NCI-H524 (cell line): ENCODE results near the gene XKR3.
"Not testable (repeated sequence)": the region's sequence is repeated elsewhere in the genome, so short reads cannot be mapped to it uniquely, and the experiment has no call there.

Source experiments
- DNase-seq, 2 experiments: peaks; one replicate each; lab custom pipeline; 2025; lab: John Stamatoyannopoulos, UW

Gene XKR3

DNA sequence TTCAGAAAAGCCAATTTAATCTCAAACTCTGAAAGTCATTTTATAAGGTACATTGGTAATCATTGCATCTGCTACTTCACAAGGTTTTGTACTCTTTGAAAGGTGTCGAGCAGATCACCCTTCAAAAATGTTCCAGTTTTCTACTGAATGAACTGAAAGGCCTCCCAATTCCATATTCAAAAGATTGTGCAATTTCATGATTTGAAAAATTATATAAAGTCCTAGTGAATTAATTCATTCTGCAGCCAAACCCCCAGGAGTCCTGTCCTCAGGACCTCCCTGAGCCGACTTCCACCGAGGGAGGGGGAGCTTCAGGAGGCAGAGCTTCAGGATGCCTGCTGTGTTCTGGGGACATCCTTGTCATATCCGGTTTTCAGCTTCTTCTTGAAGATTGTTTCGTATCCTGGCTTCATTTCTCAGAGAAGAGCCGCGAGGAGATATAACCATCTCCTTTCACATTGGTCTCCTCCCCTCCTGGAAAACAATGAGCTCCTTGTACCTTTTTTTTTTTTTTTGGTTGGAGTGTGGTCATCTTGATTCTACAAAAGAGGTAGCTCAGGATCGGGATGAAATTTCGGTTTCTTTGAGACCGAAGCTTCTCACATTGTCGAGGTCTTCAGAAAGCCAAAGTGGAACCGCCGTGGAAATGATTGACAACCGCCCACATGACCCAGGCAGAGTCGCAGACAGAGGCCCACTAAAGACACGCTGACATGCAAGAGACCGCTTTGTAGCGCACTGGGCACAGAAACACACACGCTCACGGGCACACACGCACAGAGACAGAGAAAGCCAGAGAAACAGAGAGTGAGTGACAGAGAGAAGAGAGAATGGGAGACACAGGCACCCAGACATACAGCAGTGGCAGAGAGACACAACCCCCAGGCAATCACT, 77.7 kb downstream of the XKR3 start:
- not testable (repeated sequence) for DNase-seq

DNA sequence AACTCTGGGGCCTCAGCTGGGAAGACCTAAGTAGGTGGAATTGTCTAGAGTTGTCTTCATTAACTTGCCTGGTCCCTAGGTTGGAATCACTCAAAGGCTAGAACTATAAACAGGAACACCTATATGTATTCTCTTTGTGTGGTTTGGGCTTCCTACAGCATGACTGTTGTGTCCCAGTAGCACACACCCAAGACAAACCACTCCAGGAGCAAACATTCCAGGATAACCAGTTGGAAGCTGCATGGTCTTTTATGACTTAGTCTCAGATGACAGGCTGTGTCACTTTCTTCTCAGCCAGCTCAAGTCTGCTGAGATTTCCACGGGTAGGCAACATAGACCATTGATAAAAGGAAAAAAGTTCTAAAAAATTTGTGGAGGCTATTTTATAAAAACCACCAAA, 90.9 kb downstream of the XKR3 start:
- not testable (repeated sequence) for DNase-seq
